ENCODE measurements around the gene ACO1.

Gene ACO1

GRCh38 chr9:32384364-32385151, at the start of gene ACO1:
TSS of gene ACO1 (plus strand) at chr9:32384643. CDS start at chr9:32405507, 20,864 bp downstream.
- H3K9me3 ChIP-seq (ENCODE audit: control insufficient read depth, insufficient read depth, low read length), result no peaks in the 10 kb centered on the region
- no CpG with 5 or more reads among the region's 73 CpGs for WGBS (ENCODE audit: insufficient coverage, insufficient read length)
- DNase-seq (ENCODE audit: low read depth, low spot score), result peak; percentile 58
- H3K27me3 ChIP-seq (ENCODE audit: control insufficient read depth, insufficient read depth, low read length), result peaks cover 2% of the 10 kb centered on the region; the same call in 1 of the 2 replicates
- H3K4me1 ChIP-seq (ENCODE audit: control insufficient read depth, insufficient read depth, low read length), result no peaks in the 10 kb centered on the region
- no peak within 1 kb of the TSS for H3K27ac ChIP-seq (ENCODE audit: low read length)
- peak within 1 kb of the TSS; percentile 75 for H3K4me3 ChIP-seq (ENCODE audit: low read length)
- H3K36me3 ChIP-seq (ENCODE audit: control insufficient read depth, insufficient read depth, low read length), result no peaks in the 10 kb centered on the region

- Histone ChIP-seq H3K4me3 (ENCODE audit: low read length) (no peak overlapping the region), H3K9me3 (ENCODE audit: control insufficient read depth, insufficient read depth, low read length) (no peaks in the 10 kb centered on the region), H3K27ac (ENCODE audit: low read length) (no peak overlapping the region), H3K4me1 (ENCODE audit: control insufficient read depth, insufficient read depth, low read length) (no peaks in the 10 kb centered on the region), H3K36me3 (ENCODE audit: control insufficient read depth, insufficient read depth, low read length) (no peaks in the 10 kb centered on the region), H3K27me3 (ENCODE audit: control insufficient read depth, insufficient read depth, low read length) (no peaks in the 10 kb centered on the region)
- DNase-seq (ENCODE audit: low read depth, low spot score), result no peak
- WGBS (ENCODE audit: insufficient coverage, insufficient read length), result no CpG with 5 or more reads among the region's 6 CpGs
Measured at GRCh38 chr9:32334916-32335895, 49.2 kb upstream of the ACO1 start.

- Histone ChIP-seq H3K27ac (ENCODE audit: low read length) (no peak overlapping the region), H3K9me3 (ENCODE audit: control insufficient read depth, insufficient read depth, low read length) (no peaks in the 10 kb centered on the region), H3K36me3 (ENCODE audit: control insufficient read depth, insufficient read depth, low read length) (no peaks in the 10 kb centered on the region), H3K4me1 (ENCODE audit: control insufficient read depth, insufficient read depth, low read length) (peaks cover 2% of the 10 kb centered on the region; the same call in 1 of the 2 replicates), H3K4me3 (ENCODE audit: low read length) (no peak overlapping the region), H3K27me3 (ENCODE audit: control insufficient read depth, insufficient read depth, low read length) (no peaks in the 10 kb centered on the region)
- DNase-seq (ENCODE audit: low read depth, low spot score), result no peak
- WGBS (ENCODE audit: insufficient coverage, insufficient read length), result no CpG with 5 or more reads among the region's 2 CpGs
Measured at GRCh38 chr9:32339424-32339823, 45.0 kb upstream of the ACO1 start.

- Histone ChIP-seq H3K27me3 (ENCODE audit: control insufficient read depth, insufficient read depth, low read length) (no peaks in the 10 kb centered on the region), H3K36me3 (ENCODE audit: control insufficient read depth, insufficient read depth, low read length) (no peaks in the 10 kb centered on the region), H3K9me3 (ENCODE audit: control insufficient read depth, insufficient read depth, low read length) (no peaks in the 10 kb centered on the region), H3K27ac (ENCODE audit: low read length) (no peak overlapping the region), H3K4me3 (ENCODE audit: low read length) (no peak overlapping the region), H3K4me1 (ENCODE audit: control insufficient read depth, insufficient read depth, low read length) (peaks cover 5% of the 10 kb centered on the region; the same call in 1 of the 2 replicates)
- no CpG with 5 or more reads among the region's 5 CpGs for WGBS (ENCODE audit: insufficient coverage, insufficient read length)
- no peak for DNase-seq (ENCODE audit: low read depth, low spot score)
Measured at GRCh38 chr9:32340361-32340760, 44.1 kb upstream of the ACO1 start.

GRCh38 chr9:32344551-32345182, 39.8 kb upstream of the ACO1 start:
- WGBS (ENCODE audit: insufficient coverage, insufficient read length), result no CpG with 5 or more reads among the region's 6 CpGs
- Histone ChIP-seq H3K4me1 (ENCODE audit: control insufficient read depth, insufficient read depth, low read length) (peaks cover 5% of the 10 kb centered on the region; the same call in 1 of the 2 replicates), H3K27ac (ENCODE audit: low read length) (peak overlapping the region; percentile 4), H3K9me3 (ENCODE audit: control insufficient read depth, insufficient read depth, low read length) (no peaks in the 10 kb centered on the region), H3K36me3 (ENCODE audit: control insufficient read depth, insufficient read depth, low read length) (no peaks in the 10 kb centered on the region), H3K4me3 (ENCODE audit: low read length) (no peak overlapping the region), H3K27me3 (ENCODE audit: control insufficient read depth, insufficient read depth, low read length) (no peaks in the 10 kb centered on the region)
- DNase-seq (ENCODE audit: low read depth, low spot score), result peak; percentile 75

GRCh38 chr9:32345243-32345642, 39.2 kb upstream of the ACO1 start:
- WGBS (ENCODE audit: insufficient coverage, insufficient read length), result no CpG with 5 or more reads among the region's 5 CpGs
- DNase-seq (ENCODE audit: low read depth, low spot score), result peak; percentile 57
- no peaks in the 10 kb centered on the region for H3K36me3 ChIP-seq (ENCODE audit: control insufficient read depth, insufficient read depth, low read length)
- no peaks in the 10 kb centered on the region for H3K9me3 ChIP-seq (ENCODE audit: control insufficient read depth, insufficient read depth, low read length)
- peaks cover 5% of the 10 kb centered on the region; the same call in 1 of the 2 replicates for H3K4me1 ChIP-seq (ENCODE audit: control insufficient read depth, insufficient read depth, low read length)
- H3K27me3 ChIP-seq (ENCODE audit: control insufficient read depth, insufficient read depth, low read length), result no peaks in the 10 kb centered on the region
- no peak overlapping the region for H3K4me3 ChIP-seq (ENCODE audit: low read length)
- H3K27ac ChIP-seq (ENCODE audit: low read length), result no peak overlapping the region

GRCh38 chr9:32347571-32347970, 36.9 kb upstream of the ACO1 start:
- no peak for DNase-seq (ENCODE audit: low read depth, low spot score)
- H3K27ac ChIP-seq (ENCODE audit: low read length), result no peak overlapping the region
- WGBS (ENCODE audit: insufficient coverage, insufficient read length), result no CpG with 5 or more reads among the region's 2 CpGs
- no peaks in the 10 kb centered on the region for H3K36me3 ChIP-seq (ENCODE audit: control insufficient read depth, insufficient read depth, low read length)
- no peak overlapping the region for H3K4me3 ChIP-seq (ENCODE audit: low read length)
- no peaks in the 10 kb centered on the region for H3K27me3 ChIP-seq (ENCODE audit: control insufficient read depth, insufficient read depth, low read length)
- no peaks in the 10 kb centered on the region for H3K9me3 ChIP-seq (ENCODE audit: control insufficient read depth, insufficient read depth, low read length)
- peaks cover 5% of the 10 kb centered on the region; the same call in 1 of the 2 replicates for H3K4me1 ChIP-seq (ENCODE audit: control insufficient read depth, insufficient read depth, low read length)

- WGBS (ENCODE audit: insufficient coverage, insufficient read length), result no CpG with 5 or more reads among the region's 7 CpGs
- no peak overlapping the region for H3K27ac ChIP-seq (ENCODE audit: low read length)
- DNase-seq (ENCODE audit: low read depth, low spot score), result no peak
- H3K27me3 ChIP-seq (ENCODE audit: control insufficient read depth, insufficient read depth, low read length), result no peaks in the 10 kb centered on the region
- H3K4me1 ChIP-seq (ENCODE audit: control insufficient read depth, insufficient read depth, low read length), result peaks cover 5% of the 10 kb centered on the region; the same call in 1 of the 2 replicates
- H3K4me3 ChIP-seq (ENCODE audit: low read length), result no peak overlapping the region
- H3K36me3 ChIP-seq (ENCODE audit: control insufficient read depth, insufficient read depth, low read length), result no peaks in the 10 kb centered on the region
- no peaks in the 10 kb centered on the region for H3K9me3 ChIP-seq (ENCODE audit: control insufficient read depth, insufficient read depth, low read length)
Measured at GRCh38 chr9:32348106-32348695, 36.2 kb upstream of the ACO1 start.

- no CpG with 5 or more reads among the region's 3 CpGs for WGBS (ENCODE audit: insufficient coverage, insufficient read length)
- Histone ChIP-seq H3K4me1 (ENCODE audit: control insufficient read depth, insufficient read depth, low read length) (peaks cover 3% of the 10 kb centered on the region; the same call in 1 of the 2 replicates), H3K27me3 (ENCODE audit: control insufficient read depth, insufficient read depth, low read length) (no peaks in the 10 kb centered on the region), H3K36me3 (ENCODE audit: control insufficient read depth, insufficient read depth, low read length) (no peaks in the 10 kb centered on the region), H3K9me3 (ENCODE audit: control insufficient read depth, insufficient read depth, low read length) (no peaks in the 10 kb centered on the region), H3K27ac (ENCODE audit: low read length) (no peak overlapping the region), H3K4me3 (ENCODE audit: low read length) (no peak overlapping the region)
- DNase-seq (ENCODE audit: low read depth, low spot score), result no peak
Measured at GRCh38 chr9:32349013-32349412, 35.4 kb upstream of the ACO1 start.

- Histone ChIP-seq H3K27ac (ENCODE audit: low read length) (no peak overlapping the region), H3K36me3 (ENCODE audit: control insufficient read depth, insufficient read depth, low read length) (no peaks in the 10 kb centered on the region), H3K9me3 (ENCODE audit: control insufficient read depth, insufficient read depth, low read length) (no peaks in the 10 kb centered on the region), H3K4me3 (ENCODE audit: low read length) (no peak overlapping the region), H3K4me1 (ENCODE audit: control insufficient read depth, insufficient read depth, low read length) (no peaks in the 10 kb centered on the region; the same call in none of the 2 replicates), H3K27me3 (ENCODE audit: control insufficient read depth, insufficient read depth, low read length) (no peaks in the 10 kb centered on the region)
- no peak for DNase-seq (ENCODE audit: low read depth, low spot score)
Measured at GRCh38 chr9:32350682-32351081, 33.8 kb upstream of the ACO1 start.
